ENCODE measurements around the gene IFNL4.

DNA sequence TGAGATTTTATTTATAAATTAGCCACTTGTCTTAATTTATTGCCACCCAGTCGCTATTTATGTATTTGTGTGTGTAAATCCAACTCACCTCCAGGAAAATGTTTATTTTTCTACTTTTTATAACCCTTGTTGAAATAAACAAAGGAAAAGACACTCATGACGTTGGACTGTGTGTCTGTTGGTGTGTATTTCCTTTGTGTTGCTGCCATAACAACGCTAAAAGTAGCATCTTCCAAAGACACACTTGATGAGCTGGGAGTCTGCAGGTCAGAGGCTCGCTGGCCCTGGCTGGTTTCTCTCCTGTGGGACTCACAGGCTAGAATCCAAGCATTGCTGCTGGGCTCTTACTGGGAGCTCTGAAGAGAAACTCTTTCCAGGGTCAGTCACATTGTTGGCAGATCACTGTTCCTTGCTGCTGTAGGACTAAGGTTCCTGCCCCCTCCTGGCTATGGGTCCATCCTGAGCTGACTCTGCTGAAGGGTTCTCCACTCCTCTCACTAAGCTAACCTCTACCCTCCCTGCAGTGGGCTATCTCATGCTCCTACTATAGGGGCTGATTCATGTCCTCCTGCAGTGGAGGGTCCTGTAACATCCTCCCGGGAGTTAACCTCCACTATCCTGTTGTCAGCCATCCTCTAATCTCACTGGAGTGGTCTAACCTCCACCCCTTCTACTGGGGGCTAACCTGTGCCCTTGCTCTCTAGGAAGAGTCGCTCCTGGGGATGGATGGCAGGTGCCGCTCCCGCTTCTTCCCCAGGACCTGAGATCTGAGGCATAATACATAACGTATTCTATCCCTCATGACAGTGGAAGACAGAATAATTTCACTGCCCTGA lies 21.6 kb upstream of the IFNL4 start:
- no peak for TF ChIP-seq POLR2A (IDR thresholded peaks at IDR 0.05; ENCODE audit: low read depth, low read length)
- TF ChIP-seq TAF1 (IDR thresholded peaks at IDR 0.05; ENCODE audit: borderline replicate concordance, low read depth, low read length), result no peak

Data from GM12892 (cell line).